D721Med (cell line): ENCODE measurements around the gene AGPAT3.
"Not testable (repeated sequence)": the region's sequence is repeated elsewhere in the genome, so short reads cannot be mapped to it uniquely, and the experiment has no call there.

Experiments
- DNase-seq: peaks from one replicate; pipeline ENCODE4 v3.0.0; 2011; ENCODE audit warnings: low spot score; ENCODE audit not compliant: insufficient read length
- FAIRE-seq: peaks from 2 replicates; lab custom pipeline; 2011; peaks lifted over from hg19 to GRCh38; lab: Jason Lieb, UNC
- TF ChIP-seq, protein P1 (sequence below): IDR thresholded peaks from 2 replicates; pipeline ENCODE4 v1.5.1; 2012; ENCODE audit warnings: mild to moderate bottlenecking, control low read depth; ENCODE audit not compliant: insufficient read depth; ENCODE audit errors: missing control alignments

The AGPAT3 gene

DNA sequence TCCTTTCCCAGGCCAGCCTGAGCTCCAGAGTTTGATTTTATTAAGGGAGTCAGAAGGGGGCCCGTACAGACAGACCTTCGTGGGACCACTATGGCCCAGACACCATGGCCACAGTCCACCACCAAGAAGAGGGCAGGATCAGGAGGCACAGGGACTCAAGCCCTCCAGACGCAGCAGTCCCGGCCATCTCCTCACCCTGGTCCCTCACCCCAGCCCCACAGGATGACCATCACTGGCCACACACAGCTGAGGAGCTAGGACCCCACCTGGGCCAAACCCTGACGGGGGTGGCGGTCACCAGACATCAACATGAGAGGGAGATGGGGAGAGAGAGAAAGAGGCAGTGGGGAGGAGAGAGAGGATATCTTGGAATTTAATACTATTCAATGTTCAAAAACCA lies 29.2 kb upstream of the AGPAT3 start:
- TF ChIP-seq, protein P1, sequence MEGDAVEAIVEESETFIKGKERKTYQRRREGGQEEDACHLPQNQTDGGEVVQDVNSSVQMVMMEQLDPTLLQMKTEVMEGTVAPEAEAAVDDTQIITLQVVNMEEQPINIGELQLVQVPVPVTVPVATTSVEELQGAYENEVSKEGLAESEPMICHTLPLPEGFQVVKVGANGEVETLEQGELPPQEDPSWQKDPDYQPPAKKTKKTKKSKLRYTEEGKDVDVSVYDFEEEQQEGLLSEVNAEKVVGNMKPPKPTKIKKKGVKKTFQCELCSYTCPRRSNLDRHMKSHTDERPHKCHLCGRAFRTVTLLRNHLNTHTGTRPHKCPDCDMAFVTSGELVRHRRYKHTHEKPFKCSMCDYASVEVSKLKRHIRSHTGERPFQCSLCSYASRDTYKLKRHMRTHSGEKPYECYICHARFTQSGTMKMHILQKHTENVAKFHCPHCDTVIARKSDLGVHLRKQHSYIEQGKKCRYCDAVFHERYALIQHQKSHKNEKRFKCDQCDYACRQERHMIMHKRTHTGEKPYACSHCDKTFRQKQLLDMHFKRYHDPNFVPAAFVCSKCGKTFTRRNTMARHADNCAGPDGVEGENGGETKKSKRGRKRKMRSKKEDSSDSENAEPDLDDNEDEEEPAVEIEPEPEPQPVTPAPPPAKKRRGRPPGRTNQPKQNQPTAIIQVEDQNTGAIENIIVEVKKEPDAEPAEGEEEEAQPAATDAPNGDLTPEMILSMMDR: no peak
- DNase-seq (no peak), FAIRE-seq (no peak)

DNA sequence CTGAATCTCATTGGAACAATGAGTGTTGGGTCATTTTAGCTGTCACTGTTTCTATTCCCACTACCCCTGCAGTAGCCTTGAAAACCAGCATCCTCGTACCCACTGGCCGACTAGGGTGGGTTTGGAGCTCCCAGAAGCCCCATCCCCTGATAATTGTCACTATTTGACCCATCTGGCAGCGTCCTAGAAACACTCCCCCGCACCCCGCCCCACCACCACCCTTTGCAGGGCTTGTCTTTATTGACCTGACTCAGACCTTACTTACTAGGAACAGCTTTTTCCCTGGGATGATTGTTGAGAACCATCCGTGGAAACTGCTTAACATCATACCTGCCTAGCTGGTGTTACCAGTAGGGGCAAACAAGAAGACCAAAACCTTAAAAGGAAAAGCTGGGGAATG lies 28.4 kb upstream of the AGPAT3 start:
- TF ChIP-seq, protein P1: no peak
- DNase-seq: no peak
- FAIRE-seq: no peak

DNA sequence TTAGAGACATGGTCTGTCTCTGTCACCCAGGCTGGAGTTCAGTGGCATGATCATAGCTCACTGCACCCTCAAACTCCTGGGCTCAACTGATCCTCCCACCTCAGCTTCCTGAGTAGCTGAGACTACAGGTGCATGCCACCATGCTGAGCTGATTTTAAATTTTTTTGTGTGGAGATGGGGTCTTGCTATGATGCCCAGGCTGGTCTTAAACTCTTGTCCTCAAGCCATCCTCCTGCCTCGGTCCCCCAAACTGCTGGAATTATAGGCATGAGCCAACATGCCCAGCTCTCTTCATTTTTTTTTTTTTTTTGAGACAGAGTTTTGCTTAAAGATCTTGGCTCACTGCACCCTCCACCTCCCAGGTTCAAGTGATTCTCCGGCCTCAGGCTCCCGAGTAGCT lies 24.8 kb upstream of the AGPAT3 start:
- DNase-seq: no peak
- TF ChIP-seq, protein P1: no peak
- FAIRE-seq: no peak

DNA sequence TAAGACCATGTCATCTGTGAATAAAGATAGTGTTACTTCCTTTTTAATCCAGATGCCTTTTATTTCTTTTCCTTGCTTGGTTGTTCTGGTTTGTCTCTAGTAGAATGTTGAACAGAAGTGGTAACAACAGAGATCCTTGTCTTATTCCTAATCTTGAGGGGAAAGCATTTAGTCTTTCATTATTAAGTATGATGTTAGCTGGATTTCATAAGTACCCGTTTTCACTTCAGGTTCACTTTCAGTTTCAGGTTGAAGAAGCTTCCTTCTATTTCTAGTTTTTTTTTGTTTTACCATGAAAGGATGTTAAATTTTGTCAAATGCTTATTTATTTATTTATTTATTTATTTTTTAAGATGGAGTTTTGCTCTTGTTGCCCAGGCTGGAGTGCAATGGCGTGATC lies 22.3 kb upstream of the AGPAT3 start:
- TF ChIP-seq, protein P1: no peak
- no peak for DNase-seq
- no peak for FAIRE-seq

DNA sequence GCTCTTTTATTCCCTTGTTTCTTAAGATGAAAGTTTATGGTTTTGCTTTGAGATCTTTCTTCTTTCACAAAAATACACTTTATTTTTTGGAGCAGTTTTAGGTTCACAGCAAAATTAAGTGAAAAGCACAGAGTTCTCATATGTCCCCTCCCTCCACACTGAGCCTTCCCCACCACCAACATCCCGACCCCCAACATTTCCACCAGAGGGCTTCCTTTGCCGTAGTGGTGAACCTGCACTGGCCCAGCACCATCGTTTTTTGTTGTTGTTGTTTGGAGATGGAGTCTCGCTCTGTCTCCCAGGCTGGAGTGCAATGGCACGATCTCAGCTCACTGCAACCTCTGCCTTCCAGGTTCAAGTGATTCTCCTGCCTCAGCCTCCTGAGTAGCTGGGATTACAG lies 20.1 kb upstream of the AGPAT3 start:
- not testable (repeated sequence) for FAIRE-seq, DNase-seq

DNA sequence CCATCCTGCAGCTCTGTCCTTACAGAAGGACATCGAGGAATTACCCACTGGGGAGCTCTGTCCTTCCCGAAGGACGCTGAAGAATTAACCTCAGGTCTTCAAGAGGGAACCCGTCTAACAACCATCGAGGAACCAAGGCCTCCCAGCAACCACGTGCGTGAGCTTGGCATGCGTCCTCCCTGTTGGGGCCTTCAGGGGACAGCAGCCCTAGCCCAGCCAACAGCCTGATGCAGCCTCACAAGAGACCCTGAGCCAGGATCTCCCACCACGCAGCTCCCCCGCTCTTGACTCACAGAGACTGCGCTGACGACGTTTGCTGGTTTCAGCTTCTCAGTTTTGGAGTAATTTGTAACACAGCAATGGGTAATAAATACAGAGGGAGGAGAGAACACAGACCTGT lies 19.6 kb upstream of the AGPAT3 start:
- FAIRE-seq (no peak), DNase-seq (no peak)
- TF ChIP-seq, protein P1: no peak

DNA sequence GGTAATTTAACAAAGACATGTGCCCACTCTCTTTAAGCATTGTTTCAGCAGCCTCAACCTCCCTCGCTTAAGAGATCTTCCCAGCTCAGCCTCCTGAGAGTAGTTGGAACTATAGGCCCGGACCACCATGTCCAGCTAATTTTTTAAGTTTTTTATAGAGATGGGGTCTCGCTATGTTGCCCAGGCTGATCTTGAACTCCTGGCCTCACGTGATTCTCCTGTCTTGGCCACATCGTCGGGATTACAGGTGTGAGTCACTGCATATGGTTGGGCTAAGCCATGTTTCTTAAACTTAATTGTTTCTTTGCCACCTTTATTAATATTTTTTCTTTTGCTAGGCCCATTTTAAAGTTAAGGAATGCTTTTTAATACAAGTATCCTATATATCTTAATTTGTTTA lies 18.6 kb upstream of the AGPAT3 start:
- TF ChIP-seq, protein P1: no peak
- FAIRE-seq: no peak
- no peak for DNase-seq

DNA sequence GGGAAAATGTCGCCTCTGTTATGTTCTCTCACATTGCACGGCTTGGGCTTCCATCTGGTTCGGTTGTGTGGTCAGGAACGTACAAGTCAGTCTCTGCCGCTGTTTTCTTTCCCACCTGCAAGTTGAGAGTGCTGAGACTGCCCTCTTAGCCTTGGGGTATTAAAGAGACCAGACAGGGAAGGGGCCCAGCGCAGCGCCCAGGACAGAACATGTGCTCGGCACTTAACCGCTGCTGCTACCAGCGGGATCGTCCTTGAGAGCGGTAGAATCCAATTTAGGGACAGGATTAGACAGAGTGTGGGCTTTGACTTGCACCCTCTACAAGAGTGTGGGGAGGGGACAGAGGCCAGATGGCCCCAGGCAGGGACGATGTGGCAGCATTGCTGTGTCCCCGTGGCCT lies 17.7 kb upstream of the AGPAT3 start:
- TF ChIP-seq, protein P1: no peak
- FAIRE-seq (no peak), DNase-seq (no peak)
